ENCODE measurements around the gene CXorf38. TPM values are rescaled to one million over a fixed set of nuclear protein-coding genes. Genes with fewer than 3 reads are reported as not detected.

Gene CXorf38
- total RNA-seq (26.0 TPM), polyA plus RNA-seq (10 to 100 TPM; 34.0 to 36.9 (median 35.9) TPM)

- Histone ChIP-seq H3K36me3 (ENCODE audit: control insufficient read depth, insufficient read depth, low read length) (no peaks in the 10 kb centered on the region), H3K4me3 (ENCODE audit: low read depth, low read length) (peak within 1 kb of the TSS; percentile 92), H3K27ac (ENCODE audit: insufficient read depth, low read length, poor library complexity, severe bottlenecking) (peak within 1 kb of the TSS; percentile 89), H3K4me1 (ENCODE audit: control insufficient read depth, insufficient read depth, low read length, poor library complexity, severe bottlenecking) (peaks cover 26% of the 10 kb centered on the region), H3K9me3 (ENCODE audit: control insufficient read depth in 2 of 2, low read length in 2 of 2) (no peaks in the 10 kb centered on the region), H3K27me3 (ENCODE audit: control insufficient read depth, insufficient read depth, low read length) (no peaks in the 10 kb centered on the region)
- peaks cover 6% of the 10 kb centered on the region for H3K36me3 Mint-ChIP-seq
- H3K27me3 Mint-ChIP-seq = no peaks in the 10 kb centered on the region
- H3K9me3 Mint-ChIP-seq = peaks cover 0 to 2% (median 0%) of the 10 kb centered on the region in 7 donors
- ATAC-seq (ENCODE audit: low read depth in 2 of 2) = peak; percentile 64 to 66
- peaks cover 9 to 42% (median 20%) of the 10 kb centered on the region in 4 donors for H3K4me1 Mint-ChIP-seq
- DNase-seq = peak; percentile 87 to 96 (median 94)
- peak within 1 kb of the TSS; percentile 72 to 98 (median 96) for H3K27ac Mint-ChIP-seq
- H3K4me3 Mint-ChIP-seq = peak within 1 kb of the TSS; percentile 97 to 98 (median 98)
Observed at GRCh38 chrX:40647307-40648197, at the start of gene CXorf38. TSS of gene CXorf38 (minus strand) at chrX:40647561. CDS start at chrX:40647520, 41 bp downstream.

- peaks cover 72% of the 10 kb centered on the region for H3K36me3 Mint-ChIP-seq
- no peaks in the 10 kb centered on the region for H3K4me1 ChIP-seq (ENCODE audit: control insufficient read depth, insufficient read depth, low read length, poor library complexity, severe bottlenecking)
- no peak overlapping the region for H3K27ac Mint-ChIP-seq
Observed at GRCh38 chrX:40694802-40695201, 47.4 kb upstream of the CXorf38 start.

GRCh38 chrX:40688929-40689328 lies 41.6 kb upstream of the CXorf38 start:
- no peaks in the 10 kb centered on the region for H3K4me1 ChIP-seq (ENCODE audit: control insufficient read depth, insufficient read depth, low read length, poor library complexity, severe bottlenecking)
- H3K27ac ChIP-seq (ENCODE audit: insufficient read depth, low read length, poor library complexity, severe bottlenecking) = no peak overlapping the region
- H3K4me1 Mint-ChIP-seq = peaks cover 0 to 22% (median 9%) of the 10 kb centered on the region in 4 donors
- H3K9me3 ChIP-seq (ENCODE audit: control insufficient read depth in 2 of 2, low read length in 2 of 2) = no peaks in the 10 kb centered on the region
- H3K27me3 ChIP-seq (ENCODE audit: control insufficient read depth, insufficient read depth, low read length) = no peaks in the 10 kb centered on the region
- peaks cover 30% of the 10 kb centered on the region for H3K36me3 ChIP-seq (ENCODE audit: control insufficient read depth, insufficient read depth, low read length)
- H3K4me3 ChIP-seq (ENCODE audit: low read depth, low read length) = no peak overlapping the region
- no peak for DNase-seq
- H3K27ac Mint-ChIP-seq = no peak overlapping the region
- no peak overlapping the region for H3K4me3 Mint-ChIP-seq
- no peaks in the 10 kb centered on the region for H3K9me3 Mint-ChIP-seq
- no peaks in the 10 kb centered on the region for H3K27me3 Mint-ChIP-seq
- H3K36me3 Mint-ChIP-seq = peaks cover 64% of the 10 kb centered on the region
- no peak for ATAC-seq (ENCODE audit: low read depth in 2 of 2)

More at GRCh38 chrX:40694802-40695201, 47.4 kb upstream of the CXorf38 start:
- H3K4me3 ChIP-seq (ENCODE audit: low read depth, low read length) = no peak overlapping the region
- Mint-ChIP-seq H3K4me3 (no peak overlapping the region), H3K27me3 (no peaks in the 10 kb centered on the region), H3K4me1 (peaks cover 0 to 3% (median 0%) of the 10 kb centered on the region in 4 donors), H3K9me3 (no peaks in the 10 kb centered on the region)
- DNase-seq (no peak), ATAC-seq (ENCODE audit: low read depth in 2 of 2) (no peak)
- peaks cover 37% of the 10 kb centered on the region for H3K36me3 ChIP-seq (ENCODE audit: control insufficient read depth, insufficient read depth, low read length)
- no peak overlapping the region for H3K27ac ChIP-seq (ENCODE audit: insufficient read depth, low read length, poor library complexity, severe bottlenecking)
- no peaks in the 10 kb centered on the region for H3K27me3 ChIP-seq (ENCODE audit: control insufficient read depth, insufficient read depth, low read length)
- H3K9me3 ChIP-seq (ENCODE audit: control insufficient read depth in 2 of 2, low read length in 2 of 2) = no peaks in the 10 kb centered on the region

GRCh38 chrX:40687169-40687568 lies 39.8 kb upstream of the CXorf38 start:
- no peak overlapping the region for H3K4me3 Mint-ChIP-seq
- peaks cover 32% of the 10 kb centered on the region for H3K36me3 ChIP-seq (ENCODE audit: control insufficient read depth, insufficient read depth, low read length)
- H3K4me1 Mint-ChIP-seq = peaks cover 0 to 26% (median 9%) of the 10 kb centered on the region in 4 donors
- H3K27ac ChIP-seq (ENCODE audit: insufficient read depth, low read length, poor library complexity, severe bottlenecking) = no peak overlapping the region
- peaks cover 58% of the 10 kb centered on the region for H3K36me3 Mint-ChIP-seq
- H3K27ac Mint-ChIP-seq = no peak overlapping the region
- no peaks in the 10 kb centered on the region for H3K4me1 ChIP-seq (ENCODE audit: control insufficient read depth, insufficient read depth, low read length, poor library complexity, severe bottlenecking)
- ATAC-seq (ENCODE audit: low read depth in 2 of 2) = no peak
- no peaks in the 10 kb centered on the region for H3K9me3 ChIP-seq (ENCODE audit: control insufficient read depth in 2 of 2, low read length in 2 of 2)
- H3K4me3 ChIP-seq (ENCODE audit: low read depth, low read length) = no peak overlapping the region
- H3K27me3 Mint-ChIP-seq = no peaks in the 10 kb centered on the region
- H3K27me3 ChIP-seq (ENCODE audit: control insufficient read depth, insufficient read depth, low read length) = no peaks in the 10 kb centered on the region
- no peaks in the 10 kb centered on the region for H3K9me3 Mint-ChIP-seq
- DNase-seq = no peak

- peak in 1 of 3 donors; percentile 26 for DNase-seq
- H3K9me3 ChIP-seq (ENCODE audit: control insufficient read depth in 2 of 2, low read length in 2 of 2) = no peaks in the 10 kb centered on the region
- no peaks in the 10 kb centered on the region for H3K9me3 Mint-ChIP-seq
- peak overlapping the region in 1 of 3 donors; percentile 82 for H3K27ac Mint-ChIP-seq
- ATAC-seq (ENCODE audit: low read depth in 2 of 2) = no peak
- H3K4me1 ChIP-seq (ENCODE audit: control insufficient read depth, insufficient read depth, low read length, poor library complexity, severe bottlenecking) = no peaks in the 10 kb centered on the region
- peaks cover 39% of the 10 kb centered on the region for H3K36me3 ChIP-seq (ENCODE audit: control insufficient read depth, insufficient read depth, low read length)
- no peak overlapping the region for H3K4me3 ChIP-seq (ENCODE audit: low read depth, low read length)
- no peaks in the 10 kb centered on the region for H3K27me3 ChIP-seq (ENCODE audit: control insufficient read depth, insufficient read depth, low read length)
- H3K27me3 Mint-ChIP-seq = no peaks in the 10 kb centered on the region
- peaks cover 0 to 26% (median 9%) of the 10 kb centered on the region in 4 donors for H3K4me1 Mint-ChIP-seq
- peaks cover 54% of the 10 kb centered on the region for H3K36me3 Mint-ChIP-seq
- no peak overlapping the region for H3K27ac ChIP-seq (ENCODE audit: insufficient read depth, low read length, poor library complexity, severe bottlenecking)
- H3K4me3 Mint-ChIP-seq = no peak overlapping the region
Observed at GRCh38 chrX:40685362-40685918, 38.1 kb upstream of the CXorf38 start.

- Mint-ChIP-seq H3K27me3 (no peaks in the 10 kb centered on the region), H3K4me1 (peaks cover 0 to 26% (median 9%) of the 10 kb centered on the region in 4 donors), H3K4me3 (no peak overlapping the region), H3K36me3 (peaks cover 61% of the 10 kb centered on the region), H3K9me3 (no peaks in the 10 kb centered on the region), H3K27ac (no peak overlapping the region)
- no peak for DNase-seq
- Histone ChIP-seq H3K4me1 (ENCODE audit: control insufficient read depth, insufficient read depth, low read length, poor library complexity, severe bottlenecking) (no peaks in the 10 kb centered on the region), H3K9me3 (ENCODE audit: control insufficient read depth in 2 of 2, low read length in 2 of 2) (no peaks in the 10 kb centered on the region), H3K36me3 (ENCODE audit: control insufficient read depth, insufficient read depth, low read length) (peaks cover 42% of the 10 kb centered on the region), H3K4me3 (ENCODE audit: low read depth, low read length) (no peak overlapping the region), H3K27ac (ENCODE audit: insufficient read depth, low read length, poor library complexity, severe bottlenecking) (no peak overlapping the region), H3K27me3 (ENCODE audit: control insufficient read depth, insufficient read depth, low read length) (no peaks in the 10 kb centered on the region)
- ATAC-seq (ENCODE audit: low read depth in 2 of 2) = no peak
Observed at GRCh38 chrX:40684092-40684491, 36.7 kb upstream of the CXorf38 start.

GRCh38 chrX:40683245-40683644 lies 35.9 kb upstream of the CXorf38 start:
- Histone ChIP-seq H3K4me1 (ENCODE audit: control insufficient read depth, insufficient read depth, low read length, poor library complexity, severe bottlenecking) (no peaks in the 10 kb centered on the region), H3K27ac (ENCODE audit: insufficient read depth, low read length, poor library complexity, severe bottlenecking) (no peak overlapping the region), H3K9me3 (ENCODE audit: control insufficient read depth in 2 of 2, low read length in 2 of 2) (no peaks in the 10 kb centered on the region), H3K4me3 (ENCODE audit: low read depth, low read length) (no peak overlapping the region), H3K36me3 (ENCODE audit: control insufficient read depth, insufficient read depth, low read length) (peaks cover 35% of the 10 kb centered on the region), H3K27me3 (ENCODE audit: control insufficient read depth, insufficient read depth, low read length) (no peaks in the 10 kb centered on the region)
- Mint-ChIP-seq H3K4me3 (no peak overlapping the region), H3K4me1 (peaks cover 3 to 27% (median 10%) of the 10 kb centered on the region in 4 donors), H3K27ac (peak overlapping the region in 1 of 3 donors; percentile 47), H3K27me3 (no peaks in the 10 kb centered on the region), H3K9me3 (no peaks in the 10 kb centered on the region), H3K36me3 (peaks cover 62% of the 10 kb centered on the region)
- peak in 1 of 3 donors; percentile 15 for DNase-seq
- ATAC-seq (ENCODE audit: low read depth in 2 of 2) = no peak
